ENCODE data around the gene NUP210L.

DNA sequence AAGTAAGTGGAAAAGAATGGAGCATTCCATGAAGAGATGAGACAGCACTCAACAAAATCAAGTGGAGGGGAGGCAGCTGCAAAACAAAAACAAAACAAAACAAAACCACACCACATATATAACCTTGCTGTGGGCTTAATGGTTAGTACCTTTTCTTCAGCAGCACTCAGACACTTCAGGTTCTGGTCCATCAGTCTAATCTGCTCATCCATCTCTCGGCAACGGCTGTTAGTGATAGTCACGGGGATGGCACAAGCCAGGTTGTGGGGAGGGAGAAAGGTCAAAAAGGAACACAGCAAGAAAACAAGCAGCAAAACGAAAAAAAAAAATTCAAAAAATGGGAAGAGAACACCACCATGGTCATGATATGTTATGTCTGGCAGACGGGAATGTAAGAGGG lies 17.0 kb upstream of the NUP210L start:
- TF ChIP-seq CTCF (IDR thresholded peaks at IDR 0.05; ENCODE audit: insufficient read depth, low read length) = no peak
- TF ChIP-seq REST (IDR thresholded peaks at IDR 0.05; ENCODE audit: insufficient replicate concordance, low read depth) = no peak
- TF ChIP-seq SPI1 (IDR thresholded peaks at IDR 0.05; ENCODE audit: borderline replicate concordance, low read depth) = no peak
- no peak for TF ChIP-seq POLR2AphosphoS5 (IDR thresholded peaks at IDR 0.05; ENCODE audit: low read depth)
- TF ChIP-seq GABPA (IDR thresholded peaks at IDR 0.05; ENCODE audit: low read depth) = no peak
